ENCODE results near the gene JPH2.

DNA sequence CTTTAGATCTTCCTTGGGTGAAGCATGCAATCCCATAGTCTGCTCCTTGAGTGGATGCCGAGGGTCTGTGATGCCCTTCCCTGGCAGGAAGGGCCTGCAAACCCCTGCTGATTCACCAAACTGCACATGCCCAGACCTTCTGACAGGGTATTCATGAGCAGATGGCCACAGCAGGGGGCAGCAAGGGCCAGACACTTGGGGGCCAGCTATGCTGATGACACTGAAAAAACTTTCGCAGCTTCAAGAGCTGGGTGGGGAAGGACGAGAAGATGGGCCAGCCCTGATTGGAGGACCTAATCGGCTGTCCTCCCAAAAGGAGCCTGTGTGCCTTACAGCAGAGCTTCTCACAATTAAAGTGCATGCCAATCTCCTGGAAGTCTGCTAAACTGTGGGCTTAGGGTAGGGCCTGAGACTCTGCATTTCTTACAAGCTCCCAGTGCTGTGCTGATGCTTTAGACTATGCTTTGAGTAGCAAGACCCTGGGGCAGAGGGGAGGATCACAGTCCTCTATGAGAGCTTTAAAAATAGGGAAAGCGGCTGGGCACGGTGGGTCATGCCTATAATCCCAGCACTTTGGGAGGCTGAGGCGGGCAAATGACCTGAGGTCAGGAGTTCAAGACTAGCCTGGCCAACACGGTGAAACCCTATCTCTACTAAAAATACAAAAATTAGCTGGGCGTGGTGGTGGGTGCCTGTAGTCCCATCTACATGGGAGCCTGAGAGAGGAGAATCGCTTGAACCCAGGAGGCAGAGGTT lies 44.9 kb upstream of the JPH2 start:
- TF ChIP-seq EZH2 (IDR thresholded peaks at IDR 0.05; ENCODE audit: low read depth, unreplicated experiment) (no peak), JUNB (IDR thresholded peaks at IDR 0.05; ENCODE audit: unreplicated experiment) (no peak), POLR2AphosphoS5 (IDR thresholded peaks at IDR 0.05; ENCODE audit: low read depth) (no peak), EZH2phosphoT487 (IDR thresholded peaks at IDR 0.05; ENCODE audit: unreplicated experiment) (no peak)
- TF ChIP-seq, protein P1, sequence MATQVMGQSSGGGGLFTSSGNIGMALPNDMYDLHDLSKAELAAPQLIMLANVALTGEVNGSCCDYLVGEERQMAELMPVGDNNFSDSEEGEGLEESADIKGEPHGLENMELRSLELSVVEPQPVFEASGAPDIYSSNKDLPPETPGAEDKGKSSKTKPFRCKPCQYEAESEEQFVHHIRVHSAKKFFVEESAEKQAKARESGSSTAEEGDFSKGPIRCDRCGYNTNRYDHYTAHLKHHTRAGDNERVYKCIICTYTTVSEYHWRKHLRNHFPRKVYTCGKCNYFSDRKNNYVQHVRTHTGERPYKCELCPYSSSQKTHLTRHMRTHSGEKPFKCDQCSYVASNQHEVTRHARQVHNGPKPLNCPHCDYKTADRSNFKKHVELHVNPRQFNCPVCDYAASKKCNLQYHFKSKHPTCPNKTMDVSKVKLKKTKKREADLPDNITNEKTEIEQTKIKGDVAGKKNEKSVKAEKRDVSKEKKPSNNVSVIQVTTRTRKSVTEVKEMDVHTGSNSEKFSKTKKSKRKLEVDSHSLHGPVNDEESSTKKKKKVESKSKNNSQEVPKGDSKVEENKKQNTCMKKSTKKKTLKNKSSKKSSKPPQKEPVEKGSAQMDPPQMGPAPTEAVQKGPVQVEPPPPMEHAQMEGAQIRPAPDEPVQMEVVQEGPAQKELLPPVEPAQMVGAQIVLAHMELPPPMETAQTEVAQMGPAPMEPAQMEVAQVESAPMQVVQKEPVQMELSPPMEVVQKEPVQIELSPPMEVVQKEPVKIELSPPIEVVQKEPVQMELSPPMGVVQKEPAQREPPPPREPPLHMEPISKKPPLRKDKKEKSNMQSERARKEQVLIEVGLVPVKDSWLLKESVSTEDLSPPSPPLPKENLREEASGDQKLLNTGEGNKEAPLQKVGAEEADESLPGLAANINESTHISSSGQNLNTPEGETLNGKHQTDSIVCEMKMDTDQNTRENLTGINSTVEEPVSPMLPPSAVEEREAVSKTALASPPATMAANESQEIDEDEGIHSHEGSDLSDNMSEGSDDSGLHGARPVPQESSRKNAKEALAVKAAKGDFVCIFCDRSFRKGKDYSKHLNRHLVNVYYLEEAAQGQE (IDR thresholded peaks at IDR 0.05; ENCODE audit: unreplicated experiment) = no peak
- TF ChIP-seq, protein P2, sequence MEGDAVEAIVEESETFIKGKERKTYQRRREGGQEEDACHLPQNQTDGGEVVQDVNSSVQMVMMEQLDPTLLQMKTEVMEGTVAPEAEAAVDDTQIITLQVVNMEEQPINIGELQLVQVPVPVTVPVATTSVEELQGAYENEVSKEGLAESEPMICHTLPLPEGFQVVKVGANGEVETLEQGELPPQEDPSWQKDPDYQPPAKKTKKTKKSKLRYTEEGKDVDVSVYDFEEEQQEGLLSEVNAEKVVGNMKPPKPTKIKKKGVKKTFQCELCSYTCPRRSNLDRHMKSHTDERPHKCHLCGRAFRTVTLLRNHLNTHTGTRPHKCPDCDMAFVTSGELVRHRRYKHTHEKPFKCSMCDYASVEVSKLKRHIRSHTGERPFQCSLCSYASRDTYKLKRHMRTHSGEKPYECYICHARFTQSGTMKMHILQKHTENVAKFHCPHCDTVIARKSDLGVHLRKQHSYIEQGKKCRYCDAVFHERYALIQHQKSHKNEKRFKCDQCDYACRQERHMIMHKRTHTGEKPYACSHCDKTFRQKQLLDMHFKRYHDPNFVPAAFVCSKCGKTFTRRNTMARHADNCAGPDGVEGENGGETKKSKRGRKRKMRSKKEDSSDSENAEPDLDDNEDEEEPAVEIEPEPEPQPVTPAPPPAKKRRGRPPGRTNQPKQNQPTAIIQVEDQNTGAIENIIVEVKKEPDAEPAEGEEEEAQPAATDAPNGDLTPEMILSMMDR (conservative IDR thresholded peaks at IDR 0.05; ENCODE audit: low read depth in 2 of 2) = no peak

Data from GM23338 (cell line).